GM23338 (cell line): ENCODE measurements around the gene RABEPK. TPM values are rescaled to one million over a fixed set of nuclear protein-coding genes. Genes with fewer than 3 reads are reported as not detected.
A peak's percentile ranks its signal among the peaks of the same experiment; 100 is the strongest.

Experiments
- ATAC-seq: fragments of 200-7000 bp; cut with Tn5 transposase; 3 replicates; pipeline ENCODE4 v1.9.1; 2020
- DNase-seq: peaks from one replicate; pipeline ENCODE4 v3.0.0-alpha.2; 2015; ENCODE audit warnings: low spot score
- H2AFZ ChIP-seq: fragments of 200-600 bp; sonication (generic); 2 replicates; pipeline ENCODE4 v1.8.0; 2016; ENCODE audit warnings: antibody characterized with exemption, mild to moderate bottlenecking, moderate library complexity
- H3F3A ChIP-seq: fragments of 200-600 bp; sonication (generic); replicated peaks from 2 replicates; pipeline ENCODE4 v1.8.0; 2017; ENCODE audit warnings: antibody characterized with exemption, mixed run types, low read depth
- H3K27ac ChIP-seq: fragments of 200-600 bp; sonication (generic); 2 replicates; pipeline ENCODE4 v1.6.1; 2016; ENCODE audit warnings: low read depth
- H3K27me3 ChIP-seq: fragments of 200-600 bp; sonication (generic); 2 replicates; pipeline ENCODE4 v1.8.0; 2016; ENCODE audit warnings: mild to moderate bottlenecking, mixed run types, moderate library complexity; ENCODE audit not compliant: insufficient read depth
- H3K36me3 ChIP-seq: fragments of 200-600 bp; sonication (generic); 2 replicates; pipeline ENCODE4 v1.8.0; 2016; ENCODE audit warnings: mild to moderate bottlenecking; ENCODE audit not compliant: insufficient read depth
- H3K4me1 ChIP-seq: fragments of 200-600 bp; sonication (generic); 2 replicates; pipeline ENCODE4 v1.8.0; 2016; ENCODE audit warnings: mild to moderate bottlenecking, moderate library complexity; ENCODE audit not compliant: insufficient read depth
- H3K4me2 ChIP-seq: fragments of 200-600 bp; sonication (generic); 2 replicates; pipeline ENCODE4 v1.7.1; 2017; ENCODE audit warnings: mixed run types
- H3K4me3 ChIP-seq: fragments of 200-600 bp; sonication (generic); 2 replicates; pipeline ENCODE4 v1.6.1; 2016; ENCODE audit warnings: mixed run types
- H3K79me2 ChIP-seq: fragments of 200-600 bp; sonication (generic); replicated peaks from 2 replicates; pipeline ENCODE4 v1.8.0; 2017; ENCODE audit warnings: mild to moderate bottlenecking; ENCODE audit not compliant: insufficient read depth
- H3K9me2 ChIP-seq: fragments of 200-600 bp; sonication (generic); 2 replicates; pipeline ENCODE4 v1.8.0; 2017; ENCODE audit not compliant: insufficient read depth
- H4K20me1 ChIP-seq: fragments of 200-600 bp; sonication (generic); replicated peaks from 2 replicates; pipeline ENCODE4 v1.8.0; 2017; ENCODE audit warnings: mild to moderate bottlenecking; ENCODE audit not compliant: insufficient read depth
- H3K27ac Mint-ChIP-seq: 2 replicates; pipeline ENCODE4 v1.8.0; 2020; ENCODE audit warnings: inconsistent platforms, mild to moderate bottlenecking, moderate library complexity, mixed read lengths
- H3K27me3 Mint-ChIP-seq: 3 replicates; pipeline ENCODE4 v1.8.0; 2022; ENCODE audit warnings: low read depth, mild to moderate bottlenecking, moderate library complexity, mixed read lengths, inconsistent platforms; ENCODE audit not compliant: insufficient read depth, poor library complexity
- H3K36me3 Mint-ChIP-seq: 3 replicates; pipeline ENCODE4 v1.8.0; 2021; ENCODE audit warnings: low read depth, mild to moderate bottlenecking, inconsistent platforms, moderate library complexity, mixed read lengths
- H3K4me1 Mint-ChIP-seq: 3 replicates; pipeline ENCODE4 v1.8.0; 2020; ENCODE audit warnings: mild to moderate bottlenecking, inconsistent platforms, mixed read lengths
- H3K4me3 Mint-ChIP-seq: 3 replicates; pipeline ENCODE4 v1.8.0; 2021; ENCODE audit warnings: moderate library complexity, mild to moderate bottlenecking, inconsistent platforms, mixed read lengths
- H3K9me3 Mint-ChIP-seq: 3 replicates; pipeline ENCODE4 v1.8.0; 2020; ENCODE audit warnings: moderate library complexity, mild to moderate bottlenecking, inconsistent platforms, mixed read lengths
- ETS1 ChIP-seq: IDR thresholded peaks from 2 replicates; pipeline ENCODE4 v1.6.1; 2016; ENCODE audit warnings: antibody characterized with exemption
- POLR2AphosphoS5 ChIP-seq: IDR thresholded peaks from 2 replicates; pipeline ENCODE4 v1.6.1; 2016; ENCODE audit warnings: antibody characterized with exemption, low read depth
- ZNF331 ChIP-seq: fragments of 250-450 bp; sonication (Bioruptor Pico); IDR thresholded peaks from 2 replicates; pipeline ENCODE4 v1.5.0; 2020; ENCODE audit warnings: low read depth, mild to moderate bottlenecking, moderate library complexity
- polyA plus RNA-seq: library from polyadenylated mRNA; unstranded; fragments of >200 nt; fragmentation: Nextera tagmentation; extraction: Ambion mirVana; gene quantifications from 2 replicates; pipeline ENCODE4 v1.2.1, GENCODE V29; 2016
- total RNA-seq: library from RNA; depleted of rRNA; stranded (reverse); fragments of >200 nt; shearing (Covaris generic); gene quantifications from 2 replicates; pipeline ENCODE4 v1.2.3, GENCODE V29; 2014
- TF ChIP-seq, protein P1 (sequence below): fragments of 250-450 bp; sonication (Bioruptor Pico); IDR thresholded peaks from 2 replicates; pipeline ENCODE4 v1.5.0; 2020; ENCODE audit warnings: mild to moderate bottlenecking, moderate library complexity
- TF ChIP-seq, protein P2 (sequence below), 2 experiments: fragments of 200-600 bp in 1 of 2; sonication (generic) in 1 of 2; conservative IDR thresholded peaks; 2 replicates each; pipeline versions ENCODE4 v1.5.1 to v1.6.1; 2016 to 2017; ENCODE audit warnings: antibody characterized with exemption in 2 of 2, low read depth in 2 of 2, mild to moderate bottlenecking in 2 of 2, moderate library complexity in 1 of 2

The RABEPK gene
- total and polyA plus RNA-seq, 2 experiments from 2014 or later: 25.8 to 32.7 TPM

- Mint-ChIP-seq H3K27me3 (peaks cover 16% of the 10 kb centered on the region), H3K27ac (peak within 1 kb of the TSS; percentile 71), H3K4me3 (peak within 1 kb of the TSS; percentile 98), H3K36me3 (peaks cover 2% of the 10 kb centered on the region), H3K4me1 (peaks cover 9% of the 10 kb centered on the region), H3K9me3 (no peaks in the 10 kb centered on the region)
- Histone ChIP-seq H4K20me1 (peaks cover 9% of the 10 kb centered on the region), H3K79me2 (peaks cover 46% of the 10 kb centered on the region), H3K4me3 (peak within 1 kb of the TSS; percentile 98), H3K4me2 (peak within 1 kb of the TSS; percentile 95), H3K27ac (peak within 1 kb of the TSS; percentile 20; the same call in 1 of the 2 replicates), H3K36me3 (no peaks in the 10 kb centered on the region), H3F3A (0 out of 2 replicates have a peak, but pooled peaks cover 5% of the 10 kb centered on the region), H3K27me3 (no peaks in the 10 kb centered on the region), H3K4me1 (0 out of 2 replicates have a peak, but pooled peaks cover 6% of the 10 kb centered on the region), H3K9me2 (peaks cover 3% of the 10 kb centered on the region; the same call in 1 of the 2 replicates), H2AFZ (peak within 1 kb of the TSS; percentile 92)
- ATAC-seq (peak; percentile 97), DNase-seq (peak; percentile 97)
- peak; percentile 78 for TF ChIP-seq POLR2AphosphoS5
- peak; percentile 84 for TF ChIP-seq ETS1
- TF ChIP-seq, protein P1, sequence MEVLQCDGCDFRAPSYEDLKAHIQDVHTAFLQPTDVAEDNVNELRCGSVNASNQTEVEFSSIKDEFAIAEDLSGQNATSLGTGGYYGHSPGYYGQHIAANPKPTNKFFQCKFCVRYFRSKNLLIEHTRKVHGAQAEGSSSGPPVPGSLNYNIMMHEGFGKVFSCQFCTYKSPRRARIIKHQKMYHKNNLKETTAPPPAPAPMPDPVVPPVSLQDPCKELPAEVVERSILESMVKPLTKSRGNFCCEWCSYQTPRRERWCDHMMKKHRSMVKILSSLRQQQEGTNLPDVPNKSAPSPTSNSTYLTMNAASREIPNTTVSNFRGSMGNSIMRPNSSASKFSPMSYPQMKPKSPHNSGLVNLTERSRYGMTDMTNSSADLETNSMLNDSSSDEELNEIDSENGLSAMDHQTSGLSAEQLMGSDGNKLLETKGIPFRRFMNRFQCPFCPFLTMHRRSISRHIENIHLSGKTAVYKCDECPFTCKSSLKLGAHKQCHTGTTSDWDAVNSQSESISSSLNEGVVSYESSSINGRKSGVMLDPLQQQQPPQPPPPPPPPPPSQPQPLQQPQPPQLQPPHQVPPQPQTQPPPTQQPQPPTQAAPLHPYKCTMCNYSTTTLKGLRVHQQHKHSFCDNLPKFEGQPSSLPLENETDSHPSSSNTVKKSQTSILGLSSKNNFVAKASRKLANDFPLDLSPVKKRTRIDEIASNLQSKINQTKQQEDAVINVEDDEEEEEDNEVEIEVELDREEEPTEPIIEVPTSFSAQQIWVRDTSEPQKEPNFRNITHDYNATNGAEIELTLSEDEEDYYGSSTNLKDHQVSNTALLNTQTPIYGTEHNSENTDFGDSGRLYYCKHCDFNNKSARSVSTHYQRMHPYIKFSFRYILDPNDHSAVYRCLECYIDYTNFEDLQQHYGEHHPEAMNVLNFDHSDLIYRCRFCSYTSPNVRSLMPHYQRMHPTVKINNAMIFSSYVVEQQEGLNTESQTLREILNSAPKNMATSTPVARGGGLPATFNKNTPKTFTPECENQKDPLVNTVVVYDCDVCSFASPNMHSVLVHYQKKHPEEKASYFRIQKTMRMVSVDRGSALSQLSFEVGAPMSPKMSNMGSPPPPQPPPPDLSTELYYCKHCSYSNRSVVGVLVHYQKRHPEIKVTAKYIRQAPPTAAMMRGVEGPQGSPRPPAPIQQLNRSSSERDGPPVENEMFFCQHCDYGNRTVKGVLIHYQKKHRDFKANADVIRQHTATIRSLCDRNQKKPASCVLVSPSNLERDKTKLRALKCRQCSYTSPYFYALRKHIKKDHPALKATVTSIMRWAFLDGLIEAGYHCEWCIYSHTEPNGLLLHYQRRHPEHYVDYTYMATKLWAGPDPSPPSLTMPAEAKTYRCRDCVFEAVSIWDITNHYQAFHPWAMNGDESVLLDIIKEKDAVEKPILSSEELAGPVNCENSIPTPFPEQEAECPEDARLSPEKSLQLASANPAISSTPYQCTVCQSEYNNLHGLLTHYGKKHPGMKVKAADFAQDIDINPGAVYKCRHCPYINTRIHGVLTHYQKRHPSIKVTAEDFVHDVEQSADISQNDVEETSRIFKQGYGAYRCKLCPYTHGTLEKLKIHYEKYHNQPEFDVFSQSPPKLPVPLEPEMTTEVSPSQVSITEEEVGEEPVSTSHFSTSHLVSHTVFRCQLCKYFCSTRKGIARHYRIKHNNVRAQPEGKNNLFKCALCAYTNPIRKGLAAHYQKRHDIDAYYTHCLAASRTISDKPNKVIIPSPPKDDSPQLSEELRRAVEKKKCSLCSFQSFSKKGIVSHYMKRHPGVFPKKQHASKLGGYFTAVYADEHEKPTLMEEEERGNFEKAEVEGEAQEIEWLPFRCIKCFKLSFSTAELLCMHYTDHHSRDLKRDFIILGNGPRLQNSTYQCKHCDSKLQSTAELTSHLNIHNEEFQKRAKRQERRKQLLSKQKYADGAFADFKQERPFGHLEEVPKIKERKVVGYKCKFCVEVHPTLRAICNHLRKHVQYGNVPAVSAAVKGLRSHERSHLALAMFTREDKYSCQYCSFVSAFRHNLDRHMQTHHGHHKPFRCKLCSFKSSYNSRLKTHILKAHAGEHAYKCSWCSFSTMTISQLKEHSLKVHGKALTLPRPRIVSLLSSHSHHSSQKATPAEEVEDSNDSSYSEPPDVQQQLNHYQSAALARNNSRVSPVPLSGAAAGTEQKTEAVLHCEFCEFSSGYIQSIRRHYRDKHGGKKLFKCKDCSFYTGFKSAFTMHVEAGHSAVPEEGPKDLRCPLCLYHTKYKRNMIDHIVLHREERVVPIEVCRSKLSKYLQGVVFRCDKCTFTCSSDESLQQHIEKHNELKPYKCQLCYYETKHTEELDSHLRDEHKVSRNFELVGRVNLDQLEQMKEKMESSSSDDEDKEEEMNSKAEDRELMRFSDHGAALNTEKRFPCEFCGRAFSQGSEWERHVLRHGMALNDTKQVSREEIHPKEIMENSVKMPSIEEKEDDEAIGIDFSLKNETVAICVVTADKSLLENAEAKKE: no peak
- TF ChIP-seq, protein P2, sequence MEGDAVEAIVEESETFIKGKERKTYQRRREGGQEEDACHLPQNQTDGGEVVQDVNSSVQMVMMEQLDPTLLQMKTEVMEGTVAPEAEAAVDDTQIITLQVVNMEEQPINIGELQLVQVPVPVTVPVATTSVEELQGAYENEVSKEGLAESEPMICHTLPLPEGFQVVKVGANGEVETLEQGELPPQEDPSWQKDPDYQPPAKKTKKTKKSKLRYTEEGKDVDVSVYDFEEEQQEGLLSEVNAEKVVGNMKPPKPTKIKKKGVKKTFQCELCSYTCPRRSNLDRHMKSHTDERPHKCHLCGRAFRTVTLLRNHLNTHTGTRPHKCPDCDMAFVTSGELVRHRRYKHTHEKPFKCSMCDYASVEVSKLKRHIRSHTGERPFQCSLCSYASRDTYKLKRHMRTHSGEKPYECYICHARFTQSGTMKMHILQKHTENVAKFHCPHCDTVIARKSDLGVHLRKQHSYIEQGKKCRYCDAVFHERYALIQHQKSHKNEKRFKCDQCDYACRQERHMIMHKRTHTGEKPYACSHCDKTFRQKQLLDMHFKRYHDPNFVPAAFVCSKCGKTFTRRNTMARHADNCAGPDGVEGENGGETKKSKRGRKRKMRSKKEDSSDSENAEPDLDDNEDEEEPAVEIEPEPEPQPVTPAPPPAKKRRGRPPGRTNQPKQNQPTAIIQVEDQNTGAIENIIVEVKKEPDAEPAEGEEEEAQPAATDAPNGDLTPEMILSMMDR (conservative IDR thresholded peaks at IDR 0.05; ENCODE audit: low read depth in 2 of 2): peak; percentile 13 to 27; a peak in 2 of 4 replicates
- TF ChIP-seq ZNF331 (CRISPR knock-in tag): no peak
These were observed 61.4 kb downstream of the RABEPK start, which contains the start of gene GAPVD1 for GRCh38 chr9:125261501-125262293. Gene GAPVD1 (plus strand): TSS chr9:125261826. CDS start chr9:125298922, 37,096 bp downstream.
